Neuronal stem cell (in vitro differentiated cells): ENCODE results near the gene ADCY2.

ENCODE experiments used
- DNase-seq: peaks from one replicate; pipeline ENCODE4 v3.0.0-alpha.2; 2013; ENCODE audit warnings: low spot score
- H2AFZ ChIP-seq: one replicate; pipeline ENCODE4 v1.6.1; 2013; ENCODE audit warnings: mild to moderate bottlenecking, low read length, inconsistent platforms
- H2AK5ac ChIP-seq: 2 replicates; pipeline ENCODE4 v1.6.1; 2013; ENCODE audit warnings: low read depth, mild to moderate bottlenecking, inconsistent platforms, low read length, moderate library complexity, mixed read lengths
- H2BK120ac ChIP-seq: 2 replicates; pipeline ENCODE4 v1.6.1; 2013; ENCODE audit warnings: low read depth, mild to moderate bottlenecking, inconsistent platforms, low read length, moderate library complexity, mixed read lengths
- H2BK12ac ChIP-seq: one replicate; pipeline ENCODE4 v1.6.1; 2013; ENCODE audit warnings: low read length, inconsistent platforms
- H2BK15ac ChIP-seq: 2 replicates; pipeline ENCODE4 v1.6.1; 2013; ENCODE audit warnings: mild to moderate bottlenecking, low read length, inconsistent platforms, mixed read lengths
- H2BK5ac ChIP-seq: one replicate; pipeline ENCODE4 v1.6.1; 2013; ENCODE audit warnings: inconsistent platforms, mild to moderate bottlenecking, low read length, moderate library complexity
- H3K14ac ChIP-seq: one replicate; pipeline ENCODE4 v1.6.1; 2013; ENCODE audit warnings: low read length, inconsistent platforms
- H3K18ac ChIP-seq: 2 replicates; pipeline ENCODE4 v1.6.1; 2013; ENCODE audit warnings: low read length, inconsistent platforms
- H3K23ac ChIP-seq: 2 replicates; pipeline ENCODE4 v1.6.1; 2013; ENCODE audit warnings: low read depth, mild to moderate bottlenecking, mixed read lengths, low read length, inconsistent platforms; ENCODE audit not compliant: poor library complexity
- H3K27ac ChIP-seq: replicated peaks from 3 replicates; pipeline ENCODE4 v1.5.1; 2013; ENCODE audit warnings: low read length, inconsistent platforms
- H3K27me3 ChIP-seq, 3 experiments: 2 replicates each; pipeline ENCODE4 v1.6.1; 2013; ENCODE audit warnings: low read length in 3 of 3, mild to moderate bottlenecking in 2 of 3, inconsistent platforms in 1 of 3, low read depth in 1 of 3, mixed read lengths in 1 of 3, moderate library complexity in 1 of 3; ENCODE audit not compliant: control insufficient read depth in 3 of 3, insufficient read depth in 3 of 3
- H3K36me3 ChIP-seq, 2 donors: replicated peaks in 1 of 2; 2 replicates each; pipeline ENCODE4 v1.6.1; 2013; ENCODE audit warnings: low read length in 2 of 2; ENCODE audit not compliant: control insufficient read depth in 2 of 2, insufficient read depth in 2 of 2
- H3K4ac ChIP-seq: 2 replicates; pipeline ENCODE4 v1.6.1; 2013; ENCODE audit warnings: inconsistent platforms, mild to moderate bottlenecking, low read length, moderate library complexity
- H3K4me1 ChIP-seq, 2 donors: 1 replicate in 1 of 2; 2 replicates in 1 of 2; pipeline ENCODE4 v1.6.1; 2013; ENCODE audit warnings: low read length in 2 of 2, low read depth in 1 of 2; ENCODE audit not compliant: control insufficient read depth in 2 of 2, insufficient read depth in 1 of 2
- H3K4me2 ChIP-seq: one replicate; pipeline ENCODE4 v1.6.1; 2013; ENCODE audit warnings: mild to moderate bottlenecking, low read length, inconsistent platforms; ENCODE audit not compliant: insufficient read depth, poor library complexity, severe bottlenecking
- H3K4me3 ChIP-seq, 2 donors: 2 replicates each; pipeline ENCODE4 v1.5.1; 2013; ENCODE audit warnings: low read length in 2 of 2, mild to moderate bottlenecking in 2 of 2, inconsistent platforms in 1 of 2, moderate library complexity in 1 of 2
- H3K79me1 ChIP-seq: one replicate; pipeline ENCODE4 v1.6.1; 2013; ENCODE audit warnings: low read depth, mild to moderate bottlenecking, inconsistent platforms, low read length, moderate library complexity
- H3K9ac ChIP-seq: one replicate; pipeline ENCODE4 v1.6.1; 2013; ENCODE audit warnings: mild to moderate bottlenecking, low read depth, low read length, inconsistent platforms; ENCODE audit not compliant: poor library complexity
- H3K9me3 ChIP-seq, 2 donors: replicated peaks in 1 of 2; 2 replicates each; pipeline versions ENCODE3 to v1.6.1; 2013; ENCODE audit warnings: low read length in 2 of 2, mild to moderate bottlenecking in 2 of 2, inconsistent platforms in 1 of 2, low read depth in 1 of 2, mixed read lengths in 1 of 2, moderate library complexity in 1 of 2; ENCODE audit not compliant: control insufficient read depth in 2 of 2, insufficient read depth in 1 of 2
- H4K8ac ChIP-seq: one replicate; pipeline ENCODE4 v1.6.1; 2013; ENCODE audit warnings: low read depth, mild to moderate bottlenecking, inconsistent platforms, low read length, moderate library complexity
- H4K91ac ChIP-seq: one replicate; pipeline ENCODE4 v1.6.1; 2013; ENCODE audit warnings: low read length, low read depth, mild to moderate bottlenecking, inconsistent platforms; ENCODE audit not compliant: poor library complexity
- WGBS, 2 donors: extraction: QIAGEN DNeasy Blood & Tissue Kit; methylation state at CpG; one replicate each; pipeline ENCODE4 v1.1.7; 2013; ENCODE audit warnings: missing lambda C conversion rate in 2 of 2, mixed read lengths in 1 of 2; ENCODE audit not compliant: insufficient read length in 2 of 2, insufficient replicate concordance in 1 of 2; ENCODE audit errors: extremely low coverage in 2 of 2; 5-methylcytosine and 5-hydroxymethylcytosine counted together

Gene ADCY2

DNA sequence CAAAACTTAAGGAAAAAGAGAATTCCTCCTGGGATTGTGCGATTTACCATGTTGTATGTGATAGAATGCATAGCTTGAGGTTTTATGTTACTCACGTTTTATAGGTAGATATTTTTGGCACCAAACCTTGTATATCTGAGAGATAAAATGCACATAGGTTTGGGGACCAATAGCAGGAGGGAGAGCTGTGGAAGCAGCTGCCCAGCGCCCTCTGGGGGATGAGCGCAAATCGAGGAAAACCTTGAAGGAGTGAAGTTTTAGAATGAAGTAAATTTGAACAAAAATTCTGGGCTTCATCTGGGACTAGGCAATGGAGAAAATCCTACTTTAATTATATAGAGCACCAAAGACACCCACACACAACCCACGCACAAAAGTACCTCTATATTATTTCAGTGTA lies 197.0 kb downstream of the ADCY2 start:
- no peak for DNase-seq
- Histone ChIP-seq H3K14ac (no peak overlapping the region), H3K9ac (no peak overlapping the region), H3K18ac (no peak overlapping the region), H2BK120ac (no peak overlapping the region), H3K9me3 (no peaks in the 10 kb centered on the region), H3K4me1 (no peaks in the 10 kb centered on the region), H2AFZ (no peak overlapping the region), H3K4ac (peak overlapping the region; percentile 14), H3K4me2 (no peak overlapping the region), H3K23ac (no peak overlapping the region), H3K36me3 (no peaks in the 10 kb centered on the region), H2BK5ac (no peak overlapping the region), H3K27ac (no peak overlapping the region), H3K4me3 (no peak overlapping the region), H4K91ac (no peak overlapping the region), H3K27me3 (no peaks in the 10 kb centered on the region), H2AK5ac (no peak overlapping the region), H4K8ac (no peak overlapping the region), H2BK15ac (no peak overlapping the region), H2BK12ac (no peak overlapping the region), H3K79me1 (no peaks in the 10 kb centered on the region)
- no CpG with 5 or more reads among the region's 6 CpGs for WGBS, 2 donors

GRCh38 chr5:7597059-7597642 lies 201.2 kb downstream of the ADCY2 start:
- H2BK120ac ChIP-seq, result no peak overlapping the region
- no peaks in the 10 kb centered on the region for H3K27me3 ChIP-seq
- H3K9me3 ChIP-seq, result no peaks in the 10 kb centered on the region
- H2BK5ac ChIP-seq, result no peak overlapping the region
- H4K8ac ChIP-seq, result no peak overlapping the region
- H3K4ac ChIP-seq, result no peak overlapping the region
- H3K4me2 ChIP-seq, result no peak overlapping the region
- H3K23ac ChIP-seq, result no peak overlapping the region
- H2AK5ac ChIP-seq, result no peak overlapping the region
- no peaks in the 10 kb centered on the region for H3K4me1 ChIP-seq
- no peaks in the 10 kb centered on the region for H3K36me3 ChIP-seq
- H3K79me1 ChIP-seq, result no peaks in the 10 kb centered on the region
- DNase-seq, result no peak
- no peak overlapping the region for H2AFZ ChIP-seq
- H3K4me3 ChIP-seq, result no peak overlapping the region
- no peak overlapping the region for H2BK15ac ChIP-seq
- no peak overlapping the region for H3K18ac ChIP-seq
- H2BK12ac ChIP-seq, result no peak overlapping the region
- no peak overlapping the region for H3K27ac ChIP-seq
- WGBS, 2 donors, result no CpG with 5 or more reads among the region's 6 CpGs
- H4K91ac ChIP-seq, result no peak overlapping the region
- no peak overlapping the region for H3K14ac ChIP-seq
- no peak overlapping the region for H3K9ac ChIP-seq

- H2AFZ ChIP-seq, result no peak overlapping the region
- no peak overlapping the region for H2BK15ac ChIP-seq
- H2AK5ac ChIP-seq, result no peak overlapping the region
- H3K9ac ChIP-seq, result no peak overlapping the region
- no peak overlapping the region for H3K4me3 ChIP-seq
- no peaks in the 10 kb centered on the region for H3K36me3 ChIP-seq
- WGBS, 2 donors, result no CpG with 5 or more reads among the region's 4 CpGs
- H3K9me3 ChIP-seq, result no peaks in the 10 kb centered on the region
- H3K23ac ChIP-seq, result no peak overlapping the region
- H3K4ac ChIP-seq, result no peak overlapping the region
- no peak overlapping the region for H3K4me2 ChIP-seq
- H3K18ac ChIP-seq, result no peak overlapping the region
- no peak overlapping the region for H3K14ac ChIP-seq
- no peak overlapping the region for H2BK12ac ChIP-seq
- peaks cover 2 to 3% of the 10 kb centered on the region in 2 donors for H3K4me1 ChIP-seq
- no peak overlapping the region for H3K27ac ChIP-seq
- DNase-seq, result no peak
- no peaks in the 10 kb centered on the region for H3K27me3 ChIP-seq
- no peak overlapping the region for H2BK5ac ChIP-seq
- H4K8ac ChIP-seq, result no peak overlapping the region
- H3K79me1 ChIP-seq, result no peaks in the 10 kb centered on the region
- no peak overlapping the region for H2BK120ac ChIP-seq
- H4K91ac ChIP-seq, result no peak overlapping the region
Measured at GRCh38 chr5:7606840-7607465, 211.0 kb downstream of the ADCY2 start.

- no peak overlapping the region for H2BK15ac ChIP-seq
- no peak overlapping the region for H3K18ac ChIP-seq
- H2BK120ac ChIP-seq, result no peak overlapping the region
- peaks cover 0 to 1% (median 0%) of the 10 kb centered on the region in 3 experiments for H3K27me3 ChIP-seq
- no peak overlapping the region for H2BK5ac ChIP-seq
- no peak overlapping the region for H2AK5ac ChIP-seq
- H3K4me3 ChIP-seq, result no peak overlapping the region
- no peaks in the 10 kb centered on the region for H3K9me3 ChIP-seq
- no peak overlapping the region for H4K91ac ChIP-seq
- no peak overlapping the region for H2BK12ac ChIP-seq
- H3K23ac ChIP-seq, result no peak overlapping the region
- peaks cover 2 to 3% of the 10 kb centered on the region in 2 donors for H3K4me1 ChIP-seq
- H3K4ac ChIP-seq, result no peak overlapping the region
- H3K9ac ChIP-seq, result no peak overlapping the region
- no peaks in the 10 kb centered on the region for H3K36me3 ChIP-seq
- no peaks in the 10 kb centered on the region for H3K79me1 ChIP-seq
- H2AFZ ChIP-seq, result no peak overlapping the region
- no peak for DNase-seq
- H3K14ac ChIP-seq, result no peak overlapping the region
- no peak overlapping the region for H3K4me2 ChIP-seq
- no peak overlapping the region for H3K27ac ChIP-seq
- no peak overlapping the region for H4K8ac ChIP-seq
Measured at GRCh38 chr5:7608772-7609171, 212.8 kb downstream of the ADCY2 start.
